MV-4-11 (cell line): ENCODE data around the gene CFAP221.

Source experiments
- DNase-seq: peaks from one replicate; lab custom pipeline; 2025; lab: John Stamatoyannopoulos, UW

Gene CFAP221

DNA sequence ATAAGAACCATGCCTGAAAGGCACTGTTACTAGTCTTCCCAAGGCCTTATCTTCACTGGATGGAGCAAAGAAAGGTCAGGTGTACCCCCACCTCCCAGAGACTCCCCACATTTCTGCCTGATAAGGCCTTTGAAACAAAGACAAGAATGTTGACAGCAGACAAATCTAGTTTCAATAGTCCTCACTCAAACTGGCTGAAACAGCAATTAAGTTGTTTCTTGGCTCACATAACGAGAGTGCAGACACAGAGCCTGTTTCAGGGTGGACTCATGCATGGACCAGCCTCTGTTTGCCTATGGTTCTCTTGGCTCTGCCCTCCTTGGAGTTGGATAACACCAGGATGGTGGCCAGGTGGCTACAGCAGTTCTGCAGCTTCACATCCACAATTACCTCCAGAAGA, 7.5 kb upstream of the CFAP221 start:
- no peak for DNase-seq

GRCh38 chr2:119537792-119538191, 6.5 kb upstream of the CFAP221 start:
- DNase-seq = no peak

DNA sequence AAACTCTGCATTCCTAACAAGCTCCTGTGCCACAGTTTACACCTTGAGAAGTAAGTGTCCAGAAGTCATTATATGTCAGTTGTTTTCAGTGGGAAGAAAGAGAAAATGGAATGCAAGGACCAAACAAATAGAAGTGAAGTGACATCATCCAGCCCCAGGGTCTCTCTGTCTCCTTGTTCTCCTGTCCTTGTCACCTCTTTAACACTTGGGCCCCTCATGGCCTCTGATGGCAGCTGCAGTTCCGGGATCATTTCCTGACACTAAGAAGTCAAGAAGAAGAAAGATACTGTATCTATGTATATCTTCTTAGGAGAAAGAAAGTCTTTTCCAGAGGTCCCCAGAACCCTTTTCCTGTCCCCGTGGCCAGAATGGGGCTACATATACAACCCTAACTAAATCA, 2.8 kb upstream of the CFAP221 start:
- DNase-seq = no peak

GRCh38 chr2:119544939-119545475, 758 bp downstream of the CFAP221 start:
- DNase-seq = no peak

GRCh38 chr2:119545754-119546446, 1.7 kb downstream of the CFAP221 start:
- no peak for DNase-seq

- no peak for DNase-seq
These were observed 2.2 kb downstream of the CFAP221 start for GRCh38 chr2:119546447-119546767.

DNA sequence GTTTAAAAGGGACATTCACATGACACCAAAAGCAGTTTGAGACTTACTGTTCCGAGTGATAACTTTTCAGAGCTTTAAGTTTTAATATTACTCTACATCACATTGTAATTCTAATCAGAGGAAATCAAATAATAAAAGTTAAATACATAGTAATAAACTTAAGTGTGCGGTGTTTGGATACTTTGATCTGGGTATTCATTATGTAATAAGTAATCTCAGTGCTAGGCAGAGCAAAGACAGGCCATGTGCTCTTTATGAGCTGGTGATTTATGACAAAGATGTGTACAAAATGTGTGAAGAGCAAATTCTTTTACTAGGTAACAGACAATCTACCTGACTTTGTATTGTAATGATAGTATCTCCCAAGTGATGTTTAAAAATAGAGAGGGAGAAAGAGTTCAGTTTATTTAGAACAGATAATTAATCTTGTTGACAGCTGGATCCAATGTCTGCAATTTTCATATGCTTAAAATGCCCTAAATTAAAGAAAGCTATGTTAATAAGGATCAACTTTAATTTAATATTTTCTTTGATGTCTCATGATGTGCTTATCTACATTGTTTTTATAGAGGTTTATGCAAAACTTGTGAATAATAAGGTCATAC, 4.4 kb downstream of the CFAP221 start:
- no peak for DNase-seq

DNA sequence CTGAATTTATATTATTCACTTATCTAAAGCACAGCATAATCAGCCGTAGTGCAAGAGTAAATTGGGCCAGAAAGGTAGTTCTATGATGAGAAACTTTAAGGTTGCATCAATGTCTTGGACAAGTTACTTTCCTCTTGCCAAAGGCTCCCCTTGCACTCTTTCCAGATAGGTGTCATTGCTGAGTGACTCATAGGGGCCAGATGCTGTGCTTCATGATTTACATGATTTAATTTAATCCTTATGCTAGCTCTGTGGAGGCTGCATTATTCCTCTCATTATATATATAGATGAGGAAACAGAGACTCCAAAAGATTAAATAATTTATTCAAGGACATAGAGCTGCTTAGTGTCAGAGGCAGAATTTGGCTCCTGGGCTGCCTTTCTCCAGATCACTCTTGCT, 5.0 kb downstream of the CFAP221 start:
- no peak for DNase-seq

DNA sequence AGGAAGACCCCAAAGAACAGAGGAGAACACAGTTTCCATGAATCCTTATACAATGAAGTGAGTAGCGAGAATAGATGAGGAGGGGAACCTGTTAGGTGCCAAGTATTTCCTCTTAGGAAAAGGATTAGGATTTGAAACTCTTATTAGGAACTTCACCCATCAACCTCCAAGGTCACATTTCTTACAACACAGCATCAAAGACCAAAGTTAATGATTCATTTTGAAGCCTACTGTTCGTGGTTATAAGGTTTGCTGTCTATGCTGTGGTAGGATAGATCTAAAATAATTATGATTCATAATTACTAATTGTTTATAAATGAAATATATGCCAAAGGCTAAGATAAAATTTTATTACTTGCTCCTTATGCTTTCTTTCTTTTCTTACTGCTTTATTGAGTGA, 6.1 kb downstream of the CFAP221 start:
- DNase-seq = no peak

DNA sequence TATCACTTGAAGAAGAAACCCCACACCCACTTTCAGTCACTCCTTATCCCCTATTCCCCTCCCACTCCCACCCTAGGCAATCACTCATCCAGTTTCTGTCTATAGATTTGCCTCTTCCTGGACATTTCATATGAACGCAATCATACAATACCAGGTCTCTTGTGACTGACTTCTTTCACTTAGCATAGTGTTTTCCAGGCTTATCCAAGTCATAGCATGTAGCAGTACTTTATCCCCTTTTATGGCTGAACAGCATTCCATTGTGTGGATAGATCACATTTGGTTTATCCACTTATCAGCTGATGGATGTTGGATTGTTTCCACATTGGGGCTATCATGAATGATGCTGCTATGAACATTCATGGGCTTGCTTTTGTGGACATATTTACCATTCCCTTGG, 6.6 kb downstream of the CFAP221 start:
- DNase-seq = no peak

DNA sequence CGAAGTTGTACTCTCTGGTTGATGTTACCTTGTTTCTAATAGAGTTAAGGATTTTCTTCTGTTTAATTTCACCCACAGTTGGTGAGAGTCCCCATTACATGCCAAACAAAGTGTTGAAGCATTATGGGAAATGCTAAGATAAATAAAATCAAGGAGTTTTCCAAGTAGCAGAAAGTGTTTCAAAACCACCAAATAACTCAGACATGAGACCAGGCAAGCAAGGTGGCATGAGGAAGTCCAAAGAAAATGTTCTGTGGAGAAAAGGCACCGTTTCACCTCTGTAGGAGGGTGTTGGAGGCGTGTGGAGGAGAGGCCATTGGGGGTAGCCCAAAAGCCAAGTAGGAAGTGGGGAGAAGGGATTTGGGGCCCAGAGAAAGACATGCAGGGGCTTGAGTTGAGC, 8.7 kb downstream of the CFAP221 start:
- DNase-seq = no peak

DNA sequence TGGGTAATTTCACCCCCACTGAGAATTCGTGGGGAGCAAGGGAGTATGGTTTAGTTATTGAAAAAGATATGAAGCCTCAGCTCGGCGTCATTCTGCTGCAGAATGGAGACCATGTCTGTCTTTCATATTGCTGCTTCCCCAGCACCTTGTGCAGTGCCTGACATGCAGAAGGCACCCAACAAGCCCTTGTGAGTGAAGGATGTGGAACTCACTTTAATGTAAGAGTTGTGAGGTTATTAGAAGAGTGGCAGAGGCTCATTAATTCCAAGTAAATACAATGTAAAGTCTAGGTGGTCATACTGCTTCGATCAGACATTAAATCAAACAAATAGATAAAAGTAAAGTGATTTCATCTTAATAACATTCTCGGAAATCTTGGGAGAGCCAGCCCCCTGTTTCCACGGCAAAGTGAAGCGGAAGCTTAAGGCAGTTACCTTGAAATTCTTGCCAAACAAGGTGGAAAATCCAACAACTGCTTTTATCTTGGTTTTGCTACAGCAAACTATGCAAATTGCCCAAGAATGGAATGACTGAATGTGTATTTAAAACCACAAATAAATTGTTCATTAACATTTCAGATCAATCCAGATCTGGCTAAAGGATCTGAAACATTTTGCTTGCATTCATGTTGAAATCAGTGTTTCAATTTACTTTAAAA, 9.6 kb downstream of the CFAP221 start:
- no peak for DNase-seq

GRCh38 chr2:119565481-119565880, 21.2 kb downstream of the CFAP221 start:
- no peak for DNase-seq

DNA sequence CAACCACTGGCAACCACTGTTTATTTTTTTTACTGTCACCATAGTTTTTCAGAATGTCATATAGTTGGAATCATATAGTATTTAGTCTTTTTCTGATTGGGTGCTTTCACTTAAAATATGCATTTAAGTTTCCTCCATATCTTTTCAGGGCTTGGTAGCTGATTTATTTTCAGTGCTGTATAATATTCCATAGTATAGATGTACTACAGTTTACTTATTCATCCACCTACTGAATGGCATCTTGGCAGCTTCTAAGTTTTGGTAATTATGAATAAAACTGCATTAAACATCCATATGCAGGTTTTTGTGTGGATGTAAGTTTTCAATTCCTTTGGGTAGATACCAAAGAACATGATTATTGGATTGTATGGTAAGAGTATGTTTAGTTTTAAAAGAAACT, 23.0 kb downstream of the CFAP221 start:
- DNase-seq = no peak

GRCh38 chr2:119574108-119574815, 30.0 kb downstream of the CFAP221 start:
- DNase-seq = peak; percentile 29

GRCh38 chr2:119574864-119575263, 30.6 kb downstream of the CFAP221 start:
- peak; percentile 85 for DNase-seq

DNA sequence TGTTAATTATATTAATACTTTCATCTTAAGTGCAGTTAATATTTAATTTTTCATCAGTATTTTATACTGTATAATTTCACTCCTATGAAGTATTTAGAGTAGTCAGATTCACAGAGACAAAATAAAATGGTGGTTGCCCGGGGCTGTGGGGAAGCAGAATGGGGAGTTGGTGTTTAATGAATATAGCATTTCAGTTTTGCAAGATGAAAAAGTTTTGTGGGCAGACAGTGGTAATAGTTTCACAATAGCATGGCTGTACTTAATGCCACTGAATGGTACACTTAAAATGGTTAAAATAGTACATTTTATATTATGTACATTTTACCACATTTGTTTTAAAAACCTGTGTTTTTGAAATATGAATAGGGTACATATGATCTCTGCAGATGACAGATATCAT, 31.2 kb downstream of the CFAP221 start:
- DNase-seq = peak; percentile 81

- no peak for DNase-seq
These were observed 35.4 kb downstream of the CFAP221 start for GRCh38 chr2:119579424-119580295.

GRCh38 chr2:119580550-119581072, 36.4 kb downstream of the CFAP221 start:
- no peak for DNase-seq

DNA sequence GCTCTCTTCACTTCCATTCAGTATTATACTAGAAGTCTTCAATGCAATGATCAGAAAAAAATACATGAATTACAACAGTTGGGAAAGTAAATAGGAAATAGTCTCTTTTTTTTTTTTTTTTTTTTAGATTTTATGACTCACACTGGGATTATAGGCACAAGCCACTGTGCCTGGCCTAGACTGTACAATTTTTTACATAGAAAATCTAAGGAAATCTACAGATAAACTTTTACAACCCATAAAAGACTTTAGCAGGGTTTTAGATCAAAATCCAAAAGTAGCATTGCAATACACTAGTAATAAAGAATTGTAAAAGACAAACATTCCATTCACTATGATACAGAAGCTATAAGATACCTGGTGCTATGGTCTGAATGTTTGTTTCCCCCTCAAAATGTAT, 39.0 kb downstream of the CFAP221 start:
- DNase-seq = peak; percentile 26

- DNase-seq = no peak
These were observed 40.2 kb downstream of the CFAP221 start for GRCh38 chr2:119584469-119584868.

GRCh38 chr2:119586085-119586484, 41.8 kb downstream of the CFAP221 start:
- DNase-seq = no peak
